ENCODE results near the gene GRIK2. TPM values are rescaled to one million over a fixed set of nuclear protein-coding genes. Genes with fewer than 3 reads are reported as not detected.

The GRIK2 gene
- total RNA-seq, 2 donors from 2014 or later = 0.92 to 2.0 TPM

- H3K4me1 ChIP-seq (ENCODE audit: control insufficient read depth in 1 of 2, low read depth in 2 of 2) = no peaks in the 10 kb centered on the region
- H3K27me3 ChIP-seq (replicated peaks; ENCODE audit: insufficient read depth) = no peaks in the 10 kb centered on the region
- no peak overlapping the region for H3K4me3 ChIP-seq
- no peak for TF ChIP-seq CTCF (IDR thresholded peaks at IDR 0.05)
- DNase-seq (ENCODE audit: low spot score) (no peak), ATAC-seq (ENCODE audit: insufficient number of reproducible peaks, low FRiP score, low read depth) (no peak)
- H3K36me3 ChIP-seq = no peaks in the 10 kb centered on the region
- H3K9me3 ChIP-seq = no peaks in the 10 kb centered on the region
- no peak overlapping the region for H3K27ac ChIP-seq
Observed at GRCh38 chr6:101558712-101559111, 165.2 kb downstream of the GRIK2 start.

GRCh38 chr6:101572627-101573026 is 179.1 kb downstream of the GRIK2 start:
- no peak for TF ChIP-seq CTCF (IDR thresholded peaks at IDR 0.05)
- DNase-seq (ENCODE audit: low spot score) = no peak
- no peaks in the 10 kb centered on the region for H3K4me1 ChIP-seq (ENCODE audit: control insufficient read depth in 1 of 2, low read depth in 2 of 2)
- ATAC-seq (ENCODE audit: insufficient number of reproducible peaks, low FRiP score, low read depth) = no peak
- H3K9me3 ChIP-seq = no peaks in the 10 kb centered on the region
- no peaks in the 10 kb centered on the region for H3K27me3 ChIP-seq (replicated peaks; ENCODE audit: insufficient read depth)
- H3K4me3 ChIP-seq = no peak overlapping the region
- H3K27ac ChIP-seq = no peak overlapping the region
- no peaks in the 10 kb centered on the region for H3K36me3 ChIP-seq

- no peak for TF ChIP-seq CTCF (IDR thresholded peaks at IDR 0.05)
- H3K27me3 ChIP-seq (replicated peaks; ENCODE audit: insufficient read depth) = no peaks in the 10 kb centered on the region
- no peaks in the 10 kb centered on the region for H3K4me1 ChIP-seq (ENCODE audit: control insufficient read depth in 1 of 2, low read depth in 2 of 2)
- no peaks in the 10 kb centered on the region for H3K9me3 ChIP-seq
- no peak overlapping the region for H3K27ac ChIP-seq
- H3K4me3 ChIP-seq = no peak overlapping the region
- ATAC-seq (ENCODE audit: insufficient number of reproducible peaks, low FRiP score, low read depth) = no peak
- no peaks in the 10 kb centered on the region for H3K36me3 ChIP-seq
- DNase-seq (ENCODE audit: low spot score) = no peak
Observed at GRCh38 chr6:101577091-101577490, 183.6 kb downstream of the GRIK2 start.

GRCh38 chr6:101578306-101578705 is 184.8 kb downstream of the GRIK2 start:
- TF ChIP-seq CTCF (IDR thresholded peaks at IDR 0.05) = no peak
- H3K36me3 ChIP-seq = no peaks in the 10 kb centered on the region
- H3K27ac ChIP-seq = no peak overlapping the region
- DNase-seq (ENCODE audit: low spot score) = no peak
- ATAC-seq (ENCODE audit: insufficient number of reproducible peaks, low FRiP score, low read depth) = no peak
- no peak overlapping the region for H3K4me3 ChIP-seq
- no peaks in the 10 kb centered on the region for H3K9me3 ChIP-seq
- H3K4me1 ChIP-seq (ENCODE audit: control insufficient read depth in 1 of 2, low read depth in 2 of 2) = no peaks in the 10 kb centered on the region
- H3K27me3 ChIP-seq (replicated peaks; ENCODE audit: insufficient read depth) = no peaks in the 10 kb centered on the region

- no peaks in the 10 kb centered on the region for H3K27me3 ChIP-seq (replicated peaks; ENCODE audit: insufficient read depth)
- TF ChIP-seq CTCF (IDR thresholded peaks at IDR 0.05) = no peak
- H3K36me3 ChIP-seq = no peaks in the 10 kb centered on the region
- H3K9me3 ChIP-seq = no peaks in the 10 kb centered on the region
- no peak overlapping the region for H3K4me3 ChIP-seq
- DNase-seq (ENCODE audit: low spot score) (no peak), ATAC-seq (ENCODE audit: insufficient number of reproducible peaks, low FRiP score, low read depth) (no peak)
- no peaks in the 10 kb centered on the region for H3K4me1 ChIP-seq (ENCODE audit: control insufficient read depth in 1 of 2, low read depth in 2 of 2)
- no peak overlapping the region for H3K27ac ChIP-seq
Observed at GRCh38 chr6:101582792-101583191, 189.3 kb downstream of the GRIK2 start.
